NCI-H524 treated with DMSO at 0.1 percent for 48 hours (cell line): ENCODE measurements around the gene PICK1.

ENCODE experiments used
- DNase-seq: peaks from one replicate; lab custom pipeline; 2025; lab: John Stamatoyannopoulos, UW

Gene PICK1

DNA sequence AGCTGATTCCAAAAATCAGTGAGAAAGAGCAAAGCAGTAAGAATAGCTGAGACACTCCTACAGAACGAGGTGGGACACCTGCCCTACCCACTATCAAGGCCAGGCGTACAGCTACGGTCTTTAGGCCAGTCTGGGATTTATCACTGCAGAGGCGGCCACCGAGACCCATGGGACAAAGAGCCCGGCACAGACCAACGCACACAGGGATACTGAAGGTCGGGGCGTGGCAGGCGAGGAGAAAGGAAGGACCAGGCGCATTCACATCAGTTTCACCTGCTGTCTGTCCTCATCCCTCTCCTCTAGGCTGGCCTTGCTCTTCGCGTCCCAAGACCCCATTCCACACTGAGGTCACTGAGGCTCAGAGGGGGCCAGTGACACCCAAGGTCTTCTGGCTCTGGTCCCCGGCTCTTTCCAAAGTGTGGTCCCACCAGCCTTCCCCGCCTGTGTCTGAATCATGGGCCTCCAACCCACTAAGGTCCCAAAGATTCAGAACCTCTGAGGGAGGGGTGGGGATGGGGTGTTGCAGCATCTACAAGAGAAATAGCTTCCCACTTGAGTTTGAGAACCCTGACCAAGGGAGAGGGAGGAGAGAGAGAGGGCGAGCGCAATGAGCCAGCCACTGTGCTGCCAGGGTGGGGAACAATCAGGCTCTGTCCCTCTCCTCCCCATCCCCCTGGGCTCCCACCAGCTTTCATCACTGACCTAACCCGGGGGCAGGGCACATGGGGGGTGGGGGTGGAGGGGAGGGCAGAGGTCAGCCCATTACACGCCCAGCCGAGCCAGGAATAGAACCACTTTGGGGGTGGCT lies 7.2 kb upstream of the PICK1 start:
- no peak for DNase-seq

DNA sequence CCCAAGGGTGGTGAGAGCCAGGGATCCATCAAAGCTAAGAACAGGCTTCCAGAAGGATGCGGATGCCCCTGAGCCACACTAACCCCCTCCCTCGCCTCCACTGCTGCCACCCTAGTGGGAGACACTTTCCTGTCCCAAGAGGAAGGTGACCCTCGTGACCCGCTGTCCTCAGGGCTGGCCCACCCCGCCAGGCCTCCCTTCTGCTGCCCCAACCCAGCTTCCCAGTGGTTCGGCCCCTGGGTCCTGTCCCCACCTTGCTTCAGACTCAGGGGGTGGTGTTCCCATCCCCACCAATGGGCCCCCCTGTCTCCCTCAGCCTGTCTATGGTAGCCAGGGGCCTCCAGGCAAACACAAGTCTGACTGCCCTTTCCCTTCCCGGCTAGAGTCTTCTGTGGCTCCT lies 6.5 kb upstream of the PICK1 start:
- DNase-seq = no peak

DNA sequence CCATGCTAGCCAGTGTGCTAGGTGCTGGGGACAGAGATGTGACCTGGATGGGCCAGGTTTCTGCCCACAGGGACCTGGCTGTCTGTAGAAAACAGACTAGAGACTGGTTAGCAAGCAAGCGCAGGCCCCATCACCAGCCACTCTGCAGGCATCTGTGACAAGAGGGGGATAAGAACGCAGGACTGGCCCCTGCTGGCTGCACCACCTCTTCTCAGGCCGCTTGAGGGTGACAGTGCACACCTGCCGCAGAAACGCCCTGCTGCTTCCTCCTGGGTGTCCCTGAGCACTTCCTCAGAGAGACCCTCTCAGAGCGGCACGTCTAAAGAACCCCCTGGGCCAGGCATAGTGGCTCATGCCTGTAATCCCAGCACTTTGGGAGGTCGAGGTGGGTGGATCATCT lies 5.9 kb upstream of the PICK1 start:
- DNase-seq = peak; percentile 4

DNA sequence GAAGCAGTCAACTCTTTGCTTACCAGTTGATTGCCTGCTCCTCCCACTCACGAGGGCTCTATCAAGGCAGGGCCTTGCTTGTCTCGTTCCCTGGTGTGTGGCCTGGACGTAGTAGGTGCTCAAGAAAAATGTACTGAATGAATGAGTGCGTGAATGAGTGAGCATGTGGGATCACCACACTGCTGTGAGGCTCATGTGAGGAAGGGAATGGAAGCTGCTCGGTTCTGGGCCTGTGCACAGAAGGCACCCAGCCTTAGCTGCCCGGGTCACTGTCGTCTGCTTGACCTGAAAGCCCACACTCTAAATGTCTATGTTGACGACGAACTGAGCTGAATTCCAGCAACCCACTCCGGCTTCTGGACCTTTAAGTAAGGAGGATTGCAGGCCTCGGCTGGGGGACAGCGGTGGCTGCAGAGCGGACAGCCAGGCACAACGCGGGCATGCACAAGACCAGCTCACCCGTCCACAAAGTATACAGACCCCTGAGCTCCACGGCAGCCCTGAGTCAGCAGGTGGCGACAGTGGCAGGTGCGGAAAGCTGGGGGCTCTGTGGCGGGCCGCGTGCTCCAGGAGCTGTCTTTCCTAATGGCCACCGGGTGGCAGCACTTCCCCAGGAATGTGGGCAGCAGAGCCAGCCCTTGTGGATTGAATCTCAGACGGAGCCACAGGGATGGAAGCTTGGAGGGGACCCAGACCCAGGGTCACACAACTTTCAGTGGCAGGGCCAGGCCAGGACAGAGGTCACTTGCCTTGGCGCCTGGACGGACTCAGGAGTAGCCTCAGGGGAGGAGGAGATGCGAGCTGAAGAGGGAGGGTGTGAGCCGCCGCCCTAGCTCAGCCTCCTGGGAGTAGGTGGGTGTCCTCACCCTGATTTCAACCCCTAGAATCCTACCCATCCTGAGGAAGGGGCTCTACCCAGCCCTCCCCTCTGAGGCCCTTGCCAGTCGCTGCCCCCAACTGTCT lies 5.0 kb upstream of the PICK1 start:
- peak; percentile 65 for DNase-seq

DNA sequence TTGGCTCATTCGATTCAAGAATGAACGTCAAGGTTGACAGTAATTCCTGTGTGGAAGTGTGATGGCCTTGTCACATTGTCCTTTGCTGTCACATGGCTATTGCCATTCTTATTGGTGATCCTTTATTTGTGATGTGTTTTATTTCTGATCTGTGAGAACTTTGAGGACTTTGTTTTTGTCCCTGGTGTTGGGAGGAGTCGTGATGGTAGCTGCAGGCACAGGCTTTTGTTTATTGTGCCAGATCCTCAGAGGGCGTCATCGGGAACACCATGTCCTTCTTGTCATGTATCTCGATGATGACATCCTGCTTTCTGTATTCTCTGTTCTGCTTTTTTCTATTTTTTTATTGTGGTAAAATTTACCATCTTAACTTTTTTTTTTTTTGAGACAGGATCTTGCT lies 5.6 kb downstream of the PICK1 start:
- DNase-seq = no peak

DNA sequence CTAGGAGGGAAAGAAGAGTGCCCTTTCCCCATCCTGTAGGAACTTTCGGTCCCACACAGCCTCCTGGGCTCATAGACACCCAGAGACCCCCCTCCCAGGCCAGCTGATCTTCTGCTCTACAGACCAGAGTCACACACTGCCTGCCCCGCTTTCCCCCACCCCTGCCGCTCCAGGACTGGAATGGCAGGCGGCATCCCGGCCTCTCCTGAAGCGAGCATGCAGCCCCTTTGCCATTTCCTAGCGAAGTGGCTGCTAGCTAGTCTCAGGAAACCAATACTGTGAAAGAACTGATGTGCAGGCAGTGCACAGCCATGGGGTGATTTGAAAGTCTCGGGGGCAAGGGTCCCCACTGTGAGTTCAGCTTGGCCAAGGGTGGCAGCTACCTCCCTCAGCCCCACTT lies 8.3 kb downstream of the PICK1 start:
- no peak for DNase-seq

DNA sequence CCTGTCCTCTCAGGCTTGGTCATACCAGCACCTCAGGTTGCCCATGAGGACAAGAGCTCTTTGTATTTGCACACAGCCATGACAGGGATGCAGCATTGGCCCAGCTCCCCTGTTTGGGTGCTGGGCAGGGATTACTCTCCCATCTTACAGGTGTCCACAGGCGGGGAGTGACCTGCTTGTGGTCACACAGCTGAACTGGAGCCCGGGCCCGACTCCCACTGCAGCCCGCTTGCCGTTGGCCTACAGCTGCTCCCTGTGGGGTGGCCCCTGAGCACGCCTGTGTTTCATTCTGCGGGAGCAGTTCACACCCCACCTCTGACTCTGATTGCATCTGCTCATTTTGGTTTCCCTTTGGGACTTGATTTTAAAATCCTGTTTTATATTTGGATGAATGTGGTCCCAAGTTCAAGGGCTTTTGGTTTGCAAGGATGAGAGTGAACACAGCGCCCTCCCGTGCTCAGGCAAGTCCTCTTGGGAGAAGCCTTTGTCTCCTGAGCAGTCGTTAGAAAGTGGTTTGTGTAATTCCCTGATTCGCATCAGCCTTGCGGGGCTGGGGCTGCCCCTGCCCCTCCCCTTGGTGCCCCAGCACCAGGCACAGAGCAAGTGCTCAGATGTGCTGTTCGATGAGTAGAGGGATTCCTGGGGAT lies 9.3 kb downstream of the PICK1 start:
- DNase-seq = no peak

DNA sequence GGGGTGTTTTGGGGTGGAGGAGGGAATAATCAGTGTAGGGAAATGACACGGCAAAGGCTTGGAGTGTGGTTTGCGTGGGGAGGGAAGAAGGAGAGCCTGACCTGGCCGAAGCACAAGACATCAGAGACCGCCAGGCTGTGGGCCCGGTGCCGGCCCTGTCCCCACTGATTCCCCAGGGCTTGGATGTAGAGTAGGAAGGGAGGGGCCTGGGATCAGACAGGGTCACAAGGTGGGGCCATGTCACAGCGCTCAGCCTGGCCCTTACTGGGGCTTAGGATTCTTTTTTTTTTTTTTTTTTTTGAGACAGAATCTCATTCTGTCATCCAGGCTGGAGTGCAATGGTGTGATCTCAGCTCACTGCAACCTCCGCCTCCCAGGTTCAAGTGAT lies 9.8 kb downstream of the PICK1 start:
- no peak for DNase-seq

DNA sequence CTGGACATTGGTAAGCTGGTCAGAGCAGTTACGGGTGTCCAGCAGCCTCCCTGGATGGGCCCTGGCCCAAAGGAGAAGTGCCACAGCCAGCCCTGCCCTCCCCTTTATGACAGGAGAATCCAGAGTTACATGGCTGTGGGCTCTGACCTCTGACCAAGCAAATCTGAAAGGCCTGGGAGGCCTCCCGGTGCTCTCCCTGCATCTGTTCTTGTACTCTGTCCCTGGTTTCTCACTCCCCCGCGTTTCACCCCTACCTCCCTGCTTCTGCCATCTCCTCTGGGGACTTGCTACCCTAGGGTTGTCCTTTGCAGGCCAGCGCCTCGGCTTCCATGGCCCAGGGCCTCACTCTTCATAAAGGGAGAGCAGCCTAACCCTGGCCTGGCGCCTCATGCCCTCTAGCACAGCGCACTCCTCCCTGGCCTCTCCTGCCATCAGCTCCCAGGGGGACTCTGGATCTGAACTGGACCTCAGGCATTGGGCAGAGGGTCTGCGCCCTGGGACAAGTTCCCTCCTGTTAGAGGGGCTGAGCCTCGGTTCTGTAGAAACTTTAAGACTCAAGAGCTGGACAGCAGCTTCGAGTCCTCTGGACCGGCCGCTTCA lies 10.7 kb downstream of the PICK1 start:
- no peak for DNase-seq

DNA sequence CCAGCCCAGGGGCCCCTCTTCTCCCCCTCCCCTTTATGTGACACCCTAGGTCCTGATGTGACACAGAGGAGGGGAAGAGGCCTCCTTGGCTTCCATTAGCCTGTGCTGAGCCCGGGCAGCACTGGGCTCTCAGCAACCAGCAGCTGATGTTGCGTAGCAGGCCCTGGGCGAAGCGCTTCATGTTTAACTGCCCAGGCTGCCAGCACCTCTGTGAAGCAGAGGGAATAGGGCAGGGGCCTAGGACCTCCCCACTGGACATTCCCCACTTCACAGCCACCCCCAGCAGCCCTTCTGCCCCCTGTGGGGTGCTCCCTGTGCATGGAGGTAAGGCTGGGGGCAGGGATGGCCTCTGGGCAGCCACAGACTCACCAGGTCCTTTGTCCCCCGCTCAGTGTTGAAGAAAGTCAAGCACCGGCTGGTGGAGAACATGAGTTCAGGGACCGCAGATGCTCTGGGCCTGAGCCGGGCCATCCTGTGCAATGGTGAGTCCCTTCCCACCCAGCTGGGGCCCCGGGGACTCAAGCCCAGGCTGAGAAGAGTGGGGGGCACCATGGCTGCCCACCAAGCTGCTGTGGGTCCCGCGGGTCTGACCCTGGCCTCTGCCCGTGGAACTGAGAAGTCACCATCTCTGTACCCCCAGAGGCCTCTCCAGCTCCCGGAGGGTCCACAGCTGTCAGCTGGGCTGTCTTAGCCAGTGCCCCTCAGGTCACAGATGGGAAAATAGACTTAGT lies 11.6 kb downstream of the PICK1 start:
- no peak for DNase-seq

DNA sequence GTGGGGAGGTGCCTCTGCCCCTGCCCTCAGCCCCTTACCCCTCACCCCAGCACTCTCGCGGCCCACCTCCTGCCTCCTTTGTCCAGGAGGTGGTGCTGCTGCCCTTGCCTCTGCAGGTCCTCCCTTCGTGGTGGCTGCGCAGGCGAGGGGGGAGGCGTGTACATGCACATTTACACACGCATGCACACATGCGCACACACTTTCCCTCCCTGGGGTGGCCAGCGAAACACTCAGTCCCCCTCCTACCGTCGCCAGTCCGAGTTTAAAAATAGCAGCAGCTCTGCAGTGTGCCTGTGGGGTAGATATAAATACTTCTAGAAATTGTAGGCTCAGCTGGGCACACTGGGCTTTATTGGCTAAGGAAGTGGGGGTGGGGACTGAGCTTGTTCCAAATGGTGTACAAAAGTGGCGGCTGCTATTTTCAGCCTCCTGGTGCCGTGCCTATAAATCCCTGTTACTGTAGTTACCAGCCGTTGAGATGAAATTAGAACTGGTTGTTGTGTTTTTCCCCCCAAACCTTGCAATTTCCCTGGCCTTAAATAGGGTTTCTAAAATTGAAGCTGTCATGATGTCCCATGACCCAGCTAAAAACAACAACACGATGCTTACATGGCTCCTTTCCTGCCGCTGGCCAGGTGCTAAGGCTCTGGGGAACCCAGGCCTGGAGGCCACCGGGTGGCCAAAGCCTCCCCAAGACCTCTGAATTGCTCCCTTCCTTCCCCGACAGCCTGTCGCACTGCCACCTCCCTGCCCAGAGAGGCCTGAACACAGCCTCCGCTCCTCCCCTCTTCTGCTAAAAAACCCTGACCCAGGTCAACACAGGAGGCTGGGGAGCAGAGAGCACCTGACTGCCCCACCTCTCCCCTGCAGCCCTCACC lies 12.4 kb downstream of the PICK1 start:
- DNase-seq = peak; percentile 35

DNA sequence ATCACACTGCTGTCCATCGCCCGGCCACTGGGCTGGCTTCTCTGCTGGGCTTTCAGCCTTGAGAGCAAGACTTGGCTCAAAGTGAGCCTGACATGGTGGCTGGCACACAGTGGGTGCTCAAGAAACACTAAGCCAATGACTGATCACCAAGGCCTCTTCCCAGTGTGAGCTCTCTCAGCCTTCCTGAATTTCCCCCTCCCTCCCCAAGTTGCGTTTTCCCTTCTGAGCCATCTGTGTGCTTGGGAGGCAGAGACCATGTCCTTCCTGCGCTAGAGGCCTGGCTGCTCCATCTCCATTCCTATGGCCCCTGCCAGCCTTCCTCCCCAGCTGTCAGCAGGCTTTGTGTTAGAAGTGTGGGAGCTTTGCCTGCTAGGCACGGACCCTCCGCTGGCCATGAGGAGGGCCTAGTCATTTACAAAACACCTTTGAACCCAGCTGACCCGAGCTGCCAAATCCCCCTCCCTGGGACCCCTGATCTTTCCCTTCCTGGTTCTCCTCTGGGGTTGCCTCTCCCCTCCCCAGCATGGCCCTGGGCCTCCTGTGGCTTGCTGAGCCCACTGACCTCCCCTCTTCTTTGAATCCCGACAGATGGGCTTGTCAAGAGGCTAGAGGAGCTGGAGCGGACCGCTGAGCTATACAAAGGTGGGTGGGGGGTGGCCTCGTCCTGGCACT lies 13.2 kb downstream of the PICK1 start:
- DNase-seq = peak; percentile 56

DNA sequence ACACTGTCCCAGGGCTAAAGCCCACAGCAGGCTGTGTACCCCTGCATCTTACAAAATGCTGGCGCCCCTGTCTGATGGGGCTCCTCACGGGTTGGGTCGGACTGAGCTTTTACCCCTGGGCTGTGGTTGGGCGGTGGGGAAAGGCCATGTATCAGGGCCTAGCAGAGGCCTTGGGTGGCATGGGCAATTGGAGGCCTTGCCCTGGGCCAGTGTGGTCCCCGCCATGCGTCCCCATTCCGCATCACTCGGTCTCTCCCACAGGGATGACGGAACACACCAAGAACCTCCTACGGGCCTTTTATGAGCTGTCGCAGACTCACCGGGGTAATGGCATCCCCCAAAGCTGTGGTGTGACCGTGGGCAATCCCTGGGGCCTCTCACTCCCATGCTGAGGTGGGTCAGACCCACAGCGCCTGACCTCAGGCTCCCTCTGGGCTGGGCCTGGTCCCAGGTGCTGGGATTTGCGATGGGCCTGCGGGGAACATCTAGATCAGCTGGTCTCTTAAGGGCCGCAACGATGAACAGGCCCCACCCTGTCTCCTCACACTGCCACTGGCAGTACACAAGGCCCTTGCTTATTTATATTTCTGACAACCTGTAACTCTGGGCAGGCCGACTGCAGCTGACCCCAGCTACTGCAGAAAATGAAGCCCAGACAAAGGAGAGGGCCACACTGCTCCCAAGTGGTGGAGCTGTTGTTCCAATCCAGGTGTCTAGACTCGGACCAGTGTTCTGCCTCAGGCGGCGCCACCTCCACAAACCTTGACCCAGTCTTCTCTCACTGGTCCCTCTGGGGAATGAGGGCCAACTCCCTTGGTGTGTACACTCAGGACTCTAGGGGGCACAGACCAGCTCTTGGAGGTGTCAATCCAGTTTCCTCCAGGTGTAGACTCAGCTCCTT lies 14.5 kb downstream of the PICK1 start:
- no peak for DNase-seq

DNA sequence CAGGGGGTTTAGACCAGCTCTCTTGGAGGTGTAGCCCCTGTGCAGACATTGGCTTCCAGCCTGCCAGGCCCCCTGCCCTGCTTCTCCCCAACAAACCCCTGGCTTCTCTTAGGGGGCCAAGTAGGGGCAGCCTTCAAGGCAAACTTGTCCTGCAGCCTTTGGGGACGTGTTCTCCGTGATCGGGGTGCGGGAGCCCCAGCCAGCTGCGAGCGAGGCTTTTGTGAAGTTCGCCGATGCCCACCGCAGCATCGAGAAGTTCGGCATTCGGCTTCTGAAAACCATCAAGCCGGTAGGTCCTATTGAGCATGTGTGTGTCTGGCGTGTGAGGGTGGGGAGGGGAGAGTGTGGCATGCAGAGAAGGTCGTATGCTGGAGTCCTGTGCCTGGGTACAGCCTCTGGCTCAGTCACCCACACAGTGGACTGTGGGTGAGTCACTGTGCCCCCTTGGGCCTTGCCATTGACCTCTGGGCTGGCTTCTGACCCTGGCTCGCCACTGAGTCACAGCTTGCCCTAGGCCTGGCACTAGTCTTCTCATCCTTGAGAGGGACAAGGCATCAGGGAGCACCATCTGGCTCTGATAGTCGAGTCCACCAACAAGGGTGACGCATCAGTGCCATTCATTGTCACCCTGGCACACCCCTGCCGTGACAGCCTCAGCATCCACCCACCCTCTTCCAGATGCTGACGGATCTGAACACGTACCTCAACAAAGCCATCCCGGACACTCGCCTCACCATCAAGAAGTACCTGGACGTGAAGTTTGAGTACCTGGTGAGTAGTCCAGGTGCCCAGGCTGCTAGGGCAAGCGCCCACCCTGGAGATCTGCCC lies 15.3 kb downstream of the PICK1 start:
- DNase-seq = no peak

DNA sequence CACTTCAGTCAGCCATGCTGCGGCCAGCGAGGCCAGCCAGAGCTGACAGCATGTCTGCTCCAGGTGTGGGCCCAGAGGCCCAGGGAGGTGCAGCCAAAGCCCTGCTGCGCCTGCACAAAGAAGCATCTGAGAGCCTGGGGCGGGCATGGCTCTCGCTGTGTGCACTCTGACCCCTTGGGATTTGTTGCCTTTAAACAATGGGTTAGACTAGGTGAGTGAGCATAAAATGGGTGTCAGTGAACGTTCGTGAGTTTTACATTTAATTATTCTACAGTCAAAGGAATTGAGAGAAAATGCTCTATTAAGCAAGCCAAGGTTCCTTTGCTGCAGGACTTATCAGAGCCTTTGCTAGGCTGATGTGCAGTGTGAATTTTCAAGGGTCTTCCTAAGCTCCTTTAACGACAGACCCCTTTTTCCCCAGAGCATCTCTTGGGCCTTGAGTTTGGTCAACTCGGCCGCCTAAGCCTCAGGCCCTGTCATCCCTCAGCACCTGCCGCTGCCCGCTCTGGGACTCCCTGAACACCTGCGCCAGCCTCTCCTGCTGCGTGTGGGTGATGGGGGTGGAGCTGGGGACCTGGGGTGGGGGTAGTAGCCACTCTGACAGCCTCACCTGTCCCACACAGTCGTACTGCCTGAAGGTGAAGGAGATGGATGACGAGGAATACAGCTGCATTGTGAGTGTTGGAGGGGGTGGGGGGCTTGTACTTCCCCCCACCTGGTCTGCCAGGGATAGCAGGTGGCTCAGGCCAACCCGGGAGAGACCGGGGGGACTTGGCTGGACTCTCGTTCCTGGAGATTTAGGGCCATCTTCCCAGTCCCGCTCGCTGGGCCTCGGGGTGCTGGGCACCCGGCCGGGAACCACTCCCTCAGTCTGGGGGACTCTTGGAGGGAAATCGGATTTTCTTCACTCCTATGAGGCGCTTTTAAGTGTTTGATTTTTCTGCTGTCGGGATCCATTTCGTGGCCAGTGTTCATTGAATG lies 16.2 kb downstream of the PICK1 start:
- no peak for DNase-seq

DNA sequence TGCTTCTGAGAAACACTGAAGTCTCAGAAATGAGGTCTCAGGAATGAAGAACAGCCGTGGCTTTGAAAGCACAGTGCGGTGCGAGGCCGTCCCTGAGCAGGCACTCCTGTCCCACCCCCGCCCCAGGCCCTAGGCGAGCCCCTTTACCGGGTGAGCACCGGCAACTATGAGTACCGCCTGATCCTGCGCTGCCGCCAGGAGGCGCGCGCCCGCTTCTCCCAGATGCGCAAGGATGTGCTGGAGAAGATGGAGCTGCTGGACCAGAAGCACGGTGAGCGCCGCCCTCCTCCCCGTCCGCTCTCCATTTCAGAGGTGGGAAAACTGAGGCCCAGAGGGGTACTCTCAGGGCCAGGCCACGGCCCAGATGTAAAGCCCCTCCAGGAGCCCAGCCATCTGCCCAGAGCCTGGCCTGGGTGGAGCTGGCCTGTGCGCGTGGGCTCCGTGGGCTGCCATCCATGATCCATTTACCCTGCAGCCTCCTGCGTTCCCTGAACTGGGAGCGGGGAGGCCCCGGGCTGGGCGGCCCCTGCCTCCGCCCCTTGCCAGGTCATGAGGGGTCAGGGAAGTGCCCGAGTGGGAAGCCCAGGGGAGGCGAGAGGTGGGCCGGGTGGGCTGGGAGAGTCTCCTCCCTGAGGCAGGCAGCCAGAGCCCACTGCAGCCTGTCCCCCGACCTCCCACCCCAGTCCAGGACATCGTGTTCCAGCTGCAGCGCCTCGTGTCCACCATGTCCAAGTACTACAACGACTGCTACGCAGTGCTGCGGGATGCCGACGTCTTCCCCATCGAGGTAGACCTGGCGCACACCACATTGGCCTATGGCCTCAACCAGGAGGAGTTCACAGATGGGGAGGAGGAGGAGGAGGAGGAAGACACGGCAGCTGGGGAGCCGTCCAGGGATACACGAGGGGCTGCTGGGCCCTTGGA lies 17.2 kb downstream of the PICK1 start:
- no peak for DNase-seq
